Transverse colon (tissue), 4 donors: ENCODE measurements around the gene TRPM8.

Source experiments
- CTCF ChIP-seq, 5 experiments: fragments of 200-600 bp in 3 of 5; fragments of 450-650 bp in 2 of 5; sonication (generic) in 3 of 5; IDR thresholded peaks; 1 replicate in 2 of 5; 2 replicates in 3 of 5; pipeline ENCODE4 v1.5.1; 2016 to 2017; ENCODE audit warnings: antibody characterized with exemption in 5 of 5, inconsistent platforms in 3 of 5, mild to moderate bottlenecking in 2 of 5, moderate library complexity in 1 of 5
- EP300 ChIP-seq: sonication (generic); formaldehyde crosslinking; IDR thresholded peaks from one replicate; pipeline ENCODE4 v1.6.1; 2017; ENCODE audit warnings: antibody characterized with exemption, low read depth
- POLR2A ChIP-seq: fragments of 450-650 bp; IDR thresholded peaks from one replicate; pipeline ENCODE4 v1.6.1; 2016; ENCODE audit warnings: antibody characterized with exemption, mild to moderate bottlenecking, moderate library complexity
- POLR2AphosphoS5 ChIP-seq, 3 donors: sonication (generic); formaldehyde crosslinking; IDR thresholded peaks; one replicate each; pipeline ENCODE4 v1.6.1; 2016; ENCODE audit warnings: antibody characterized with exemption in 3 of 3

- TF ChIP-seq CTCF (IDR thresholded peaks at IDR 0.05) (no peak), EP300 (no peak), POLR2A (no peak), POLR2AphosphoS5 (IDR thresholded peaks at IDR 0.05) (no peak)
Measured at GRCh38 chr2:233982421-233983121, 65.4 kb downstream of the TRPM8 start.
